OCI-LY1 (cell line): ENCODE results near the gene TAS2R60.
"Not testable (repeated sequence)": the region's sequence is repeated elsewhere in the genome, so short reads cannot be mapped to it uniquely, and the experiment has no call there.

ENCODE experiments used
- H2AFZ ChIP-seq: fragments of 200-600 bp; sonication (generic), shearing (Covaris generic); 2 replicates; pipeline ENCODE4 v1.6.0; 2014; ENCODE audit warnings: antibody characterized with exemption, mild to moderate bottlenecking, low read length
- H3F3A ChIP-seq: fragments of 200-600 bp; sonication (generic), shearing (Covaris generic); 2 replicates; pipeline ENCODE4 v1.6.0; 2014; ENCODE audit warnings: mild to moderate bottlenecking, antibody characterized with exemption, low read length, moderate library complexity; ENCODE audit not compliant: insufficient read depth
- H3K27ac ChIP-seq: fragments of 200-600 bp; sonication (generic); 2 replicates; pipeline ENCODE4 v1.5.1; 2014; ENCODE audit warnings: low read length, mixed run types, mild to moderate bottlenecking, low read depth; ENCODE audit not compliant: poor library complexity, severe bottlenecking
- H3K27me3 ChIP-seq: fragments of 200-600 bp; sonication (generic); 2 replicates; pipeline ENCODE4 v1.6.0; 2014; ENCODE audit warnings: antibody characterized with exemption, mild to moderate bottlenecking, low read length, moderate library complexity; ENCODE audit not compliant: insufficient read depth
- H3K36me3 ChIP-seq: fragments of 200-600 bp; sonication (generic); 2 replicates; pipeline ENCODE4 v1.6.1; 2014; ENCODE audit warnings: mild to moderate bottlenecking, antibody characterized with exemption, low read length, moderate library complexity, mixed read lengths; ENCODE audit not compliant: insufficient read depth
- H3K4me1 ChIP-seq: fragments of 200-600 bp; sonication (generic); 2 replicates; pipeline ENCODE4 v1.5.1; 2014; ENCODE audit warnings: mild to moderate bottlenecking, low read length, moderate library complexity; ENCODE audit not compliant: insufficient read depth, severe bottlenecking
- H3K4me2 ChIP-seq: fragments of 200-600 bp; sonication (generic), shearing (Covaris generic); 2 replicates; pipeline ENCODE4 v1.6.1; 2014; ENCODE audit warnings: low read length
- H3K4me3 ChIP-seq: fragments of 200-600 bp; sonication (generic); 2 replicates; pipeline ENCODE4 v1.5.1; 2014; ENCODE audit warnings: low read length, low read depth, mild to moderate bottlenecking, mixed read lengths; ENCODE audit not compliant: poor library complexity, severe bottlenecking
- H3K79me2 ChIP-seq: fragments of 200-600 bp; shearing (Covaris generic); 2 replicates; pipeline ENCODE4 v1.6.1; 2016; ENCODE audit warnings: mixed run types, low read length, mixed read lengths; ENCODE audit not compliant: insufficient read depth
- H3K9ac ChIP-seq: fragments of 200-600 bp; sonication (generic), shearing (Covaris generic); 2 replicates; pipeline ENCODE4 v1.6.1; 2014; ENCODE audit warnings: mild to moderate bottlenecking, low read length, mixed read lengths
- H3K9me2 ChIP-seq: fragments of 200-600 bp; sonication (generic), shearing (Covaris generic); 2 replicates; pipeline ENCODE4 v1.6.1; 2014; ENCODE audit warnings: low read depth, mild to moderate bottlenecking, low read length, mixed read lengths
- H3K9me3 ChIP-seq: fragments of 200-600 bp; shearing (Covaris generic); 2 replicates; pipeline ENCODE4 v1.6.1; 2014; ENCODE audit warnings: low read length, mixed read lengths
- H4K20me1 ChIP-seq: fragments of 200-600 bp; sonication (generic), shearing (Covaris generic); 2 replicates; pipeline ENCODE4 v1.6.0; 2016; ENCODE audit warnings: mild to moderate bottlenecking, low read length; ENCODE audit not compliant: insufficient read depth
- CTCF ChIP-seq: fragments of 200-600 bp; sonication (generic), shearing (Covaris generic); IDR thresholded peaks from 2 replicates; pipeline ENCODE4 v1.5.1; 2017; ENCODE audit warnings: mild to moderate bottlenecking, antibody characterized with exemption, low read length, moderate library complexity, mixed read lengths
- EZH2 ChIP-seq: fragments of 200-600 bp; sonication (generic), shearing (Covaris generic); IDR thresholded peaks from 2 replicates; pipeline ENCODE4 v1.8.0; 2017; ENCODE audit warnings: borderline replicate concordance, mixed run types, mild to moderate bottlenecking, antibody characterized with exemption, low read length, moderate library complexity, mixed read lengths

TAS2R60 gene

GRCh38 chr7:143399642-143400041 lies 43.6 kb upstream of the TAS2R60 start:
- no peaks in the 10 kb centered on the region for H3K27me3 ChIP-seq
- H2AFZ ChIP-seq = no peak overlapping the region
- no peaks in the 10 kb centered on the region for H3K9me3 ChIP-seq
- no peak for TF ChIP-seq EZH2
- no peak for TF ChIP-seq CTCF
- no peak overlapping the region for H3K9ac ChIP-seq
- no peaks in the 10 kb centered on the region for H3K79me2 ChIP-seq
- H3K4me3 ChIP-seq = no peak overlapping the region
- H3K4me2 ChIP-seq = no peak overlapping the region
- no peaks in the 10 kb centered on the region for H3K36me3 ChIP-seq
- H3K9me2 ChIP-seq = no peaks in the 10 kb centered on the region
- H3F3A ChIP-seq = no peaks in the 10 kb centered on the region
- H3K27ac ChIP-seq = no peak overlapping the region
- H3K4me1 ChIP-seq = no peaks in the 10 kb centered on the region
- H4K20me1 ChIP-seq = no peaks in the 10 kb centered on the region

- H3F3A ChIP-seq = no peaks in the 10 kb centered on the region
- no peaks in the 10 kb centered on the region; the same call in 1 of the 2 replicates for H3K27me3 ChIP-seq
- no peaks in the 10 kb centered on the region for H4K20me1 ChIP-seq
- no peaks in the 10 kb centered on the region for H3K9me3 ChIP-seq
- H3K4me1 ChIP-seq = no peaks in the 10 kb centered on the region
- no peak overlapping the region for H3K27ac ChIP-seq
- no peak for TF ChIP-seq CTCF
- no peak for TF ChIP-seq EZH2
- H3K4me3 ChIP-seq = no peak overlapping the region
- H3K9me2 ChIP-seq = no peaks in the 10 kb centered on the region
- no peak overlapping the region for H3K9ac ChIP-seq
- H3K36me3 ChIP-seq = no peaks in the 10 kb centered on the region
- H3K4me2 ChIP-seq = no peak overlapping the region
- H2AFZ ChIP-seq = no peak overlapping the region
- H3K79me2 ChIP-seq = no peaks in the 10 kb centered on the region
Measured at GRCh38 chr7:143401265-143401664, 42.0 kb upstream of the TAS2R60 start.

GRCh38 chr7:143402233-143402632 lies 41.0 kb upstream of the TAS2R60 start:
- not testable (repeated sequence) for H3K79me2 ChIP-seq, H3K36me3 ChIP-seq, H3F3A ChIP-seq, H3K27me3 ChIP-seq, H3K4me3 ChIP-seq, H3K9me3 ChIP-seq, H3K9me2 ChIP-seq, H3K27ac ChIP-seq, H3K4me1 ChIP-seq, H2AFZ ChIP-seq, H3K9ac ChIP-seq, H3K4me2 ChIP-seq, H4K20me1 ChIP-seq

- Histone ChIP-seq H2AFZ (no peak overlapping the region), H3K9me2 (no peaks in the 10 kb centered on the region), H3K79me2 (no peaks in the 10 kb centered on the region), H3K36me3 (no peaks in the 10 kb centered on the region), H3K4me1 (no peaks in the 10 kb centered on the region), H3K4me3 (no peak overlapping the region), H3K4me2 (no peak overlapping the region), H3K27me3 (no peaks in the 10 kb centered on the region; the same call in 1 of the 2 replicates), H3K9me3 (no peaks in the 10 kb centered on the region), H3K9ac (no peak overlapping the region), H3K27ac (no peak overlapping the region), H3F3A (no peaks in the 10 kb centered on the region), H4K20me1 (no peaks in the 10 kb centered on the region)
- no peak for TF ChIP-seq EZH2
- TF ChIP-seq CTCF = no peak
Measured at GRCh38 chr7:143405173-143406001, 37.9 kb upstream of the TAS2R60 start.
